Calu3 (cell line): ENCODE data around the gene ZC3HAV1. TPM values are rescaled to one million over a fixed set of nuclear protein-coding genes. Genes with fewer than 3 reads are reported as not detected.
"Not testable (repeated sequence)": the region's sequence is repeated elsewhere in the genome, so short reads cannot be mapped to it uniquely, and the experiment has no call there.

ENCODE experiments used
- BruUV-seq: library from RNA; stranded (reverse); fragments of 400-500 nt; replicated peaks from 2 replicates; lab custom pipeline; 2021; lab: Mats Ljungman, UMichigan
- CTCF ChIA-PET: fragments of 300-600 bp; sonication (Branson Sonifier 250); formaldehyde crosslinking; loops from one replicate; lab custom pipeline; 2022; ENCODE audit warnings: antibody characterized with exemption; lab: Charles Lee
- DNase-seq: peaks from one replicate; pipeline ENCODE4 v3.0.0; 2022
- H3K27ac Mint-ChIP-seq: one replicate; pipeline ENCODE4 v1.8.0; 2022; ENCODE audit warnings: mixed read lengths; ENCODE audit not compliant: unreplicated experiment
- H3K27me3 Mint-ChIP-seq: one replicate; pipeline ENCODE4 v1.8.0; 2022; ENCODE audit warnings: mixed read lengths; ENCODE audit not compliant: unreplicated experiment
- H3K36me3 Mint-ChIP-seq: one replicate; pipeline ENCODE4 v1.8.0; 2022; ENCODE audit warnings: mild to moderate bottlenecking, moderate library complexity, mixed read lengths; ENCODE audit not compliant: insufficient read depth, unreplicated experiment
- H3K4me1 Mint-ChIP-seq: one replicate; pipeline ENCODE4 v1.8.0; 2022; ENCODE audit warnings: mild to moderate bottlenecking, low read depth, mixed read lengths; ENCODE audit not compliant: unreplicated experiment
- H3K4me3 Mint-ChIP-seq: one replicate; pipeline ENCODE4 v1.8.0; 2022; ENCODE audit warnings: mild to moderate bottlenecking, low read depth, moderate library complexity, mixed read lengths; ENCODE audit not compliant: unreplicated experiment
- H3K9me3 Mint-ChIP-seq: one replicate; pipeline ENCODE4 v1.8.0; 2022; ENCODE audit warnings: low read depth, mixed read lengths; ENCODE audit not compliant: unreplicated experiment
- CTCF ChIP-seq: fragments of 200-600 bp; IDR thresholded peaks from one replicate; pipeline ENCODE4 v1.8.0; 2022; ENCODE audit warnings: antibody characterized with exemption; ENCODE audit not compliant: unreplicated experiment
- intact Hi-C: fragments of 100-400 bp; cut with micrococcal nuclease; formaldehyde crosslinking; loops from one replicate; pipeline ENCODE4 v1.10.0; 2022; ENCODE audit not compliant: unreplicated experiment
- total RNA-seq: library from RNA; stranded (reverse); gene quantifications from 2 replicates; pipeline ENCODE4 v1.2.3, GENCODE V29; 2022

ZC3HAV1 gene
- total RNA-seq, 1 experiment from 2014 or later, result 63.4 TPM

DNA sequence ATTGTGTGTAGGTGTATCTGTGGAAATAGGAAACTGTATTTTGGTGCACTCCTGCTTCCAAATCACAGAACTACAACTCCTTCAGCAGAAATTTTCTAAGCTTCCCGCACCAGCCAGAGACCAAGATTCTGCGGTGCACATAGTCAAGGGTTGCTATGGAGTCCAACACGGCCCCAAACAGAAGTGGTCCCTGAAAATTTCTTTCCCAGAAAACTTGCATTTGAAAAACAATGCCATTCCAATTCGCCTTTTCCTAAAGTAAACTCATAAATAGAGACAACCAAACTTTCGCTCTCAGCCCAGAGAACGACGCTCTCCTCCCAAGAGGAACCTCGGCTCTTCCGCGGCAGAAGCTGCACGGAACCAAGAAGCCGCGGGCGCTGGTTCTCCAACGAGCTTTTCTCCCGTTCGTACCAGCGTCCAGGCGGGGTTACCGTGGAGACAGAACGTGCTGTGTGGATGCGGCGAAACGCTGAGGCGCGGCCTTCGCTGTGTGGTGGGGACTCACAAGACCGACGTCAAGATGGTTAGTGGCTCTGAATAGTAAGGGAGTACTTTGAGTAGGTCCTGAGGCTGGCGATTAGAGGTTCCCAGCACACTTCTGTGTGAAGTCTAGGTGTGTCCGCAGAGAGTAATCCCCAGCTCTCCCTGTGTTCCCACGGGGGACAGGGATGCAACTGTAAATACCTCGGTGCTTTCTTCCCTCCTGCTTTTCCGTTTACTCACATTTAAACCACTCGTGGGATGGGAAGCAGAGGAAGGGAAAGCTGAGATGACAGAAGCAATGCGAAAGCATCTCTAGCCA is 24.0 kb upstream of the ZC3HAV1 start:
- peak overlapping the region; percentile 96 for H3K4me3 Mint-ChIP-seq
- BruUV-seq, result no TSS peak

GRCh38 chr7:139132887-139133286 is 23.4 kb upstream of the ZC3HAV1 start:
- TF ChIP-seq CTCF, result no peak
- intact Hi-C loops, result no loop called here
- Mint-ChIP-seq H3K27ac (peak overlapping the region; percentile 93), H3K9me3 (no peaks in the 10 kb centered on the region), H3K36me3 (peaks cover 15% of the 10 kb centered on the region), H3K27me3 (peaks cover 12% of the 10 kb centered on the region), H3K4me3 (peak overlapping the region; percentile 96), H3K4me1 (peaks cover 16% of the 10 kb centered on the region)
- CTCF ChIA-PET, result interaction anchor here (1.2 kb wide), 1 partner anchor 14 kb away, joined by 3 read pairs; no protein-coding TSS in a partner anchor
- DNase-seq, result no peak
- BruUV-seq, result no TSS peak

More for the DNA sequence above, 24.0 kb upstream of the ZC3HAV1 start:
- Mint-ChIP-seq H3K9me3 (no peaks in the 10 kb centered on the region), H3K27me3 (peaks cover 6% of the 10 kb centered on the region), H3K4me1 (peaks cover 16% of the 10 kb centered on the region), H3K27ac (peak overlapping the region; percentile 93), H3K36me3 (peaks cover 15% of the 10 kb centered on the region)
- CTCF ChIA-PET, result interaction anchor here (1.2 kb wide), 1 partner anchor 14 kb away, joined by 3 read pairs; no protein-coding TSS in a partner anchor
- intact Hi-C loops, result no loop called here
- TF ChIP-seq CTCF, result no peak
- DNase-seq, result peak; percentile 87

GRCh38 chr7:139131601-139132041 is 22.1 kb upstream of the ZC3HAV1 start:
- no peak for DNase-seq
- CTCF ChIA-PET, result no interaction called here
- peaks cover 17% of the 10 kb centered on the region for H3K4me1 Mint-ChIP-seq
- no peak overlapping the region for H3K4me3 Mint-ChIP-seq
- no peaks in the 10 kb centered on the region for H3K9me3 Mint-ChIP-seq
- intact Hi-C loops, result no loop called here
- no peak for TF ChIP-seq CTCF
- H3K27me3 Mint-ChIP-seq, result peaks cover 13% of the 10 kb centered on the region
- peaks cover 15% of the 10 kb centered on the region for H3K36me3 Mint-ChIP-seq
- BruUV-seq, result no TSS peak
- H3K27ac Mint-ChIP-seq, result no peak overlapping the region

DNA sequence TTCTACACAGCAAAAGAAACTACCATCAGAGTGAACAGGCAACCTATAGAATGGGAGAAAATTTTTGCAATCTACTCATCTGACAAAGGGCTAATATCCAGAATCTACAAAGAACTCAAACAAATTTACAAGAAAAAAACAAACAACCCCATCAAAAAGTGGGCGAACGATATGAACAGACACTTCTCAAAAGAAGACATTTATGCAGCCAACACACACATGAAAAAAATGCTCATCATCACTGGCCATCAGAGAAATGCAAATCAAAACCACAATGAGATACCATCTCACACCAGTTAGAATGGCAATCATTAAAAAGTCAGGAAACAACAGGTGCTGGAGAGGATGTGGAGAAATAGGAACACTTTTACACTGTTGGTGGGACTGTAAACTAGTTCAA is 20.3 kb upstream of the ZC3HAV1 start:
- H3K27me3 Mint-ChIP-seq, result peaks cover 13% of the 10 kb centered on the region
- H3K4me3 Mint-ChIP-seq, intact Hi-C loops, H3K27ac Mint-ChIP-seq, CTCF ChIA-PET, DNase-seq, BruUV-seq, H3K9me3 Mint-ChIP-seq: not testable (repeated sequence)
- peaks cover 29% of the 10 kb centered on the region for H3K4me1 Mint-ChIP-seq
- H3K36me3 Mint-ChIP-seq, result peaks cover 15% of the 10 kb centered on the region

GRCh38 chr7:139127648-139128047 is 18.1 kb upstream of the ZC3HAV1 start:
- Mint-ChIP-seq H3K27ac (no peak overlapping the region), H3K4me3 (no peak overlapping the region), H3K4me1 (peaks cover 23% of the 10 kb centered on the region), H3K36me3 (no peaks in the 10 kb centered on the region), H3K9me3 (no peaks in the 10 kb centered on the region), H3K27me3 (peaks cover 13% of the 10 kb centered on the region)
- DNase-seq, result no peak
- intact Hi-C loops, result loop anchor here (1.0 kb wide), 1 partner anchor 110 kb away; no protein-coding TSS in a partner anchor
- no peak for TF ChIP-seq CTCF
- no TSS peak for BruUV-seq
- CTCF ChIA-PET, result interaction anchor here (0.7 kb wide), 1 partner anchor 64 kb away, joined by 3 read pairs; no protein-coding TSS in a partner anchor
